Measurements from ENCODE around the gene PLCB1. TPM values are rescaled to one million over a fixed set of nuclear protein-coding genes. Genes with fewer than 3 reads are reported as not detected.
A peak's percentile ranks its signal among the peaks of the same experiment; 100 is the strongest.
"Not testable (repeated sequence)": the region's sequence is repeated elsewhere in the genome, so short reads cannot be mapped to it uniquely, and the experiment has no call there.

Gene PLCB1
- polyA plus RNA-seq, 1 donor: 8.5 TPM

DNA sequence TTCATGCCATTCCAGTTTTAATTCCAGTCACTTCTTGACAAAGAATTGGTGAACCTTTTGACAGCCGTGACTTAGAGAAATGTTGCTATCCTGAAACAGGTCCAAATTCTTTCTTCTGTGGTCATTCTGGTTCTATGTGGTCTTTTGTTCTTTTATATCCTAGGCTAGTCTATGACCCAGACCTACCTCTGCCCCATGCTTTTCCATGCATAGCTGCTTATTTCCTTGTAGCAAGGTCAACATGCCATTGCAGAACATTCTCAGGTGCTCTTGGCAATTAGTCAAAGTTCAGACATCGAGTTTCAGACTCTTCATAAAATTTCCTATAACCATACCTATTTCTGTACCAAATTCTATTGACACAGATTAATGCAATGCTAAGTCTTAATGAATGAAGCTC, 202.6 kb downstream of the PLCB1 start:
- DNase-seq (ENCODE audit: low read depth): no peak

- no peak for DNase-seq (ENCODE audit: low read depth)
Measured at GRCh38 chr20:8335059-8335458, 203.0 kb downstream of the PLCB1 start.

DNA sequence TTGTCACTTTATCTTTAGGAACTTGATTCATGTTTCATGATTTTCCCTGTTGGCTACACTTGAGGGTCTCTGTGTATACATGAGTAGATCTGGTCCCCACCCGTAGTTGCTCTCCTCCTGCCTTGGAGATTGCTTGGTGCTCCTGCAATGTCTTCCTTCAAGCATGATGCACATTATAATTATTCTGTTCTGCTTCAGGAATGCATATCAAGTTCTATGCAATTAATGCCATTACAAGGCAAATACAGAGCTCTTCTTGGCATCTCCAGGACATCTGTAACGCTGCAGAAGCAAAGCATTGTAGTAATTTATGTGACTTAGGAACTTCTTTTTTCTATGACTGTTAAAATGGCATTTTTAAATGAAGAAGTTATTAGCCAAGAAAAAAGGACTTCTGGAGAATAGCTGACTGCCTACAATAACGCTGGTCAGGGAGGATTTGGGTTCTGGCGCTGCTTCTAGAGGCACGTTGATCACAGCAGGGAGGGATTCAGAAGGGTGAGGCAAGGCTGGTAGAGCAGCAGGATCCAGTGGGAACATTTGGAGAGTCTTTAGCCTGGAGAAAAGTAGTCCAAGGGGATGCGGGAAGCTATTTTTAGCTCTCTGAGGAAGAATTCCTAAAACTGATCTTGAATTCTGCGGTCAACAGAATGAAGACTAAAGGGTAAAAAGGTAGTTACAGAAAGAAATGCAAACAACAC, 203.6 kb downstream of the PLCB1 start:
- no peak for DNase-seq (ENCODE audit: low read depth)

DNA sequence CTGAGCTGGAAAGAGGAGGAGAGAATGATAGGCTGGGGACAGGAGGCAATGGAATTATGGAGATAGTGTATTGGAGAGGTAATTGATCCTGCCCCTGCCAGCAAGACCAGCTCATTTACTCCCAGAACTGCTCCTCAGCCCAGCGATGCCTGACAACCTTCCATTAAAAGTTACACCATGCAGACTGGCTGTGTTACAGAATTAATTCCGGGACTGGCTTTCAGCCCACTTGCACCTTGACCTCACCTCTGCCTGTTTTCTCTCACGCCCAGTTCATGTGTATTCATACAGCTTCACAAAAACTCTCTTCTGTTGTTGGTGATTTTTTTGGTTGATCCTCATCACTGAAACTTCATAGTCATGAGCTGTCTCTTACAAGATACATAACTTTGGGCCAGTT, 207.3 kb downstream of the PLCB1 start:
- no peak for DNase-seq (ENCODE audit: low read depth)

DNA sequence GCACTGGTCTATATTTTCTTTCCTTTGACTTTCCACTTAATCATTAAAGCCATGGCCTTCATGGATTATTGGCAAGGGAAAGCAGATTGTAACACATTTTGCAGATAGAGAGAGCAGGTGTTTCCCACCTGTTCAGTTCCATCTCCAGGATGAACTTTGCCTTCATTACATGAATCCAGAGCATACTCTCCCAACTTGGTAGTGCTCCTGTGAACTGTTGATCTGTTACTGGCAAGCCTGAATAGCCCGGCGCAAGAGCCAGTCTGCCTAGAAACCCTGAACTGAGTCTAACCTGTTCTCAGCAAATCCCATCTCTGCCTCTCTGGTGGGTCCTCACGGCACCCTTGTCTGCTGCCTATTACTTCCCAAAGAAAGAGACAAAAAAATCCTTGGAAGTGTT, 210.3 kb downstream of the PLCB1 start:
- no peak for DNase-seq (ENCODE audit: low read depth)

DNA sequence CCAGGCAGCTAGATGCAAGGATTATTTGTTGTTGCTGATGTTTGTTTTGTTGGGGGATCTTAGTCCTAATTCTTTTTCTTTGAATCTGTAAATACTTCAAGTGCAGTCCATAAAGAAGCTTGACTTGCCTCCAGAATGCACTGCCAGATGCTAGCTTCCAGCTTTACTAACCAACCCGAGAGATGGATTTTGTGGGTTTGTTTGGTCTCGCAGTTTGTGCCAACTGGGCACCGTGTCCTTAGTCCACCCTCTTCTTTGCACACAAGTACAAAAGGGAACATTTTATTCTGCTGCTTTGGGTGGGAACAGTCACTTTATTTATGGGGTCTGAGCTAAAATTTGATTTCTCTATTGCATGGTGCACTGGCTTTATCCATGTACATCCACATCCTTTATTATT, 212.0 kb downstream of the PLCB1 start:
- DNase-seq (ENCODE audit: low read depth): no peak

DNA sequence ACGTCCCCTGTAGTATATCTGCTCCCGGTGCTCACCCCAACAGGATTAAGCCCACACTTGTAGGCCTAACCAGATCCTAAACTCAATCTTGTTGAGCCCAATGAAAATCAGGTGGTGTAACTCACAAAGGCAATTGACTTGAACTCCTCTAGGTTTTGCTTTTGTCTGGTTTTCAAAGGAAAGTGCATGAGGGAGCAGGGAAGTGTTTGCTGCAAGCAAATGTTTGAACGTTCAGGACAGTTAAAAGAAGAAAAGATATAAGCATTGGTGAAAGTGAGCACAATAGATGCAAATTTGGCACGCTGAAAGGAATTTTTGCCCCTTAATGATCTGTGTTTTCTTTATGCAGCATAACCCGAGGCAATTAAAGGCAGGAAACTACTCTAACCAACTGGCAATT, 212.6 kb downstream of the PLCB1 start:
- no peak for DNase-seq (ENCODE audit: low read depth)

- peak; percentile 6 for DNase-seq (ENCODE audit: low read depth)
Measured at GRCh38 chr20:8346700-8347270, 214.7 kb downstream of the PLCB1 start.

GRCh38 chr20:8350225-8350624, 218.2 kb downstream of the PLCB1 start:
- DNase-seq (ENCODE audit: low read depth): not testable (repeated sequence)

DNA sequence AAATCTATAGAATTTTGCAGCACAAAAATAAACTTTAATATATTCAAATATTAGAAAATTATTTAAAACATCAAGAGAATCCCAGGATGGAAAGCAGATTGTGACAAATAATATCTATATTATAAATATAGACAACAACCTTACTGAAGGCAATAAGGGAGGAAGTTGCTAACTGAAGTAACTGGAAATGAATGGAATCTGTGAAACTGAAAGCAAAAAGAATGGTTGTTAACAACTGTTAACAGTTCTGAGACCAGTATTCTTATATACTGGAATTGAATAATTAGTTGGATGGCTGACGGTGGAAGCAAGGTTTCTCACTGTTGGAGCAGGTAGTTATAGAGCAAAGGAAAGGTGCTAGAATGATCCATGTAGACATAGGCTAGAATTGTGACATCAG, 220.4 kb downstream of the PLCB1 start:
- no peak for DNase-seq (ENCODE audit: low read depth)

GRCh38 chr20:8353512-8353911, 221.4 kb downstream of the PLCB1 start:
- DNase-seq (ENCODE audit: low read depth): no peak

GRCh38 chr20:8355453-8355852, 223.4 kb downstream of the PLCB1 start:
- no peak for DNase-seq (ENCODE audit: low read depth)

GRCh38 chr20:8356806-8357205, 224.7 kb downstream of the PLCB1 start:
- no peak for DNase-seq (ENCODE audit: low read depth)

- DNase-seq (ENCODE audit: low read depth): no peak
Measured at GRCh38 chr20:8357703-8358102, 225.6 kb downstream of the PLCB1 start.

DNA sequence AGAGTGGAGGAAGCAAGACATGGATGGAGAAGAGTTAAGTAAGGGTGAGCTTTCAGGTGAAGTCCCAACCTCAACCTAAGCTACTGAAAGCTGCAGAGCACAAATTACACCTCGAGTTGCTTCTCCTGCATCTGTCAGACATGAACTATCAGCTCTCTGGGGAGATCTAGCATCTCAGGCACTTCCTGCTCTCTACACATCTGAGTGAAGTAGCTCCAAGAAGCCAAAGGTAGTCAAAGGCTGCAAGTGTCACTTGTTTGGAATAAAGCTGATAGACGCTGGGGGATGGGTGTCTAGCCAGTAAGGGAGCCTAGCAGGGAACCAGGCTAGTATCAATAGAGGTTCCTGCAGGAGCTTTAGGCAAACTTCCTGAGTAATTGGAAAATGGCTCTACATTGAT, 228.0 kb downstream of the PLCB1 start:
- DNase-seq (ENCODE audit: low read depth): no peak

DNA sequence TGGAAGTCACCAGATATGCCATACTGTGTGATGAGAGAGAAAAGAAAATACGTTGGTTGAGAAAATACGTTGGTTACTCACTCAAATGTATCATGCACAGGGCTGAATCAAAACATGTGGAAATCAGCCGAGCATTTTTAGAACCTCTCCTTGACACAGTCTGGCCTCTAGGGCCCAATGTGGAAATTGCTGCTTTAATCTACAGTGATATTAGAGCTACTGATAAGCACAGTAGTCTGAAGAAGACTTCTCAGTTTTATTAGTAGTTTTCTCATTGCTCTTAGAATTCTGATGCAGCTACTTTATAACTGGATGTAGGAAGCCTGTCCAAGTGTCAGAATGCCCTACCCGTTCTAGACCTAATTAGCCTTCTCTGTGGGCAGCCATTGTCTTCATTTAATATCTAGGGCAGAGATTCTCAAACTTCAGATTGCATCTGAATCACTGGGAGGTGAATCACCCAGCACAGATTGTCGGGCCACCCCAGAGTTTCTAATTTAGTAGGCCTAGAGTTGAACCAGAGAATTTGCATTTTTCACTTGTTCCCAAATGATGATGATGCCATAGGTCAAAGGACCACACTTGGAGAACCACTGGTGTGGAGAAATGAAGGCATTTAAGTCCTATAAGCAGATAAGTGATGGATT, 229.1 kb downstream of the PLCB1 start:
- no peak for DNase-seq (ENCODE audit: low read depth)

DNA sequence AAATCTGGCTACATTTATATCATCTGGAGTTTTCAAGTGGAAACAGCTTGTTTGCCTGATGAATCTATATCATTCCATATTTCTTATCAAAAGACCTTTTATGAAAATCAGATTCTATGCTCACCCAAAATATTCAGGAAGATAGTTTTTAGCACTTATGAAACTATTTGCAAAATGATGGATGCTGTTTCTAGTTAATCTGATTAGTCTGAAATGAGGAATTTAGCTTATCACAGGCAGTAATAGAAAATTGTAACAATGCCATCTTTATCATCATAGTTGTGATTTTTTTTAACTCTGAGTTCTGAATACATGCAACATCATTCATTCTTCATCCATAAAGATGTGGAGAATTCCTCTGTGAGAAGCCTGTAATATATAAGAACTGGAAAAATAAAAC, 229.7 kb downstream of the PLCB1 start:
- DNase-seq (ENCODE audit: low read depth): no peak

DNA sequence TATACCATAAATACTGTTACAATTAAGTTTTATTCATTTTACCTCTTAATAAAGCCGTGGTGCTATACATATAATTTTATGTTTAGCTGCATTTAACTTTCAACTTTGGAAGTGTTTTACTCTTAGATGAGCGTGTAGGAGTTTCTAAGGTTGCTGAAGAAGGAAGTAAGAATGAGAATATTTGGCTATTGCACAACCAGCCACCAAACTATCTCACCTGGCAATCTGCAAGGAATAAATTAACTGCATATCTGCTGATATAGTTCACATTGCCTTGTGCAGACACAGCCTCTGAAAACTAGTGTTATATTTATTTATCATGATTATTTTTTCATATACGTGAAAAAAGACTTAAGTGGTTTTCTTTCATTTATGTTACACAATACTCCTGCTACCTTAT, 230.4 kb downstream of the PLCB1 start:
- no peak for DNase-seq (ENCODE audit: low read depth)

DNA sequence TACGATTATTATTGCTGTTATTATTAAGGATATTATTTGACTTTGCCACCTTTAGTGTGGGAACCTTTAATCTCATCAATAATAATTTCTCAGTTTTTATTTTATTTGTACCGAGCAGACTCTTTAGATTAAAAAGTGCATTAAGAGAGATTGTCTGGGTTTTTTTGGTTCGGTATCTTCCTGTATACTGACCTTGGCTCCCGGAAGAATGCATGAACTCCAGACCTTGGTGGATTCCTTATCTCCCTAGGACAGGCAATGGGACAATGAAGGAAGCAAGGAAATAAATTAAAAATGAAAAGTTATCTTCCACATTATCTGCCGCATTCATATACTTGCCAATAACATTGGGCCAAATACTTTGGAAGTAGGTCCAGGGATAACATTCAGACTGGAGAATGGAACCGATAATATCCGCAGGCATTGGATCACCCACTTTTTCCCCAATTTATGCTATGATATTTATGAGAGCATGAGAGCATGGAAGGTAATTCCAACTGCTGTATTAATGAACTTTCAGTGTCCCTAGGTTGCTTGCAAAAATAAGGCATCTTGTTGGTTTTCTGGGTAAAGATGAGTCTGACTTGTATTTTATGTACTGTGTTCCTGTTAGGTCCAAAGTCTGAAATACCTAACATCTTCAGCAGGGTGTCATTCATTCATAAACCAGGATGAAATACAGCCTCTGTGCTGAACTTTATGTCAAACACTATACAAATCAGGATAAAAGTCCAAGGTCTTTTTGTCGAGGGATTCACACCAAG, 232.1 kb downstream of the PLCB1 start:
- no peak for DNase-seq (ENCODE audit: low read depth)

DNA sequence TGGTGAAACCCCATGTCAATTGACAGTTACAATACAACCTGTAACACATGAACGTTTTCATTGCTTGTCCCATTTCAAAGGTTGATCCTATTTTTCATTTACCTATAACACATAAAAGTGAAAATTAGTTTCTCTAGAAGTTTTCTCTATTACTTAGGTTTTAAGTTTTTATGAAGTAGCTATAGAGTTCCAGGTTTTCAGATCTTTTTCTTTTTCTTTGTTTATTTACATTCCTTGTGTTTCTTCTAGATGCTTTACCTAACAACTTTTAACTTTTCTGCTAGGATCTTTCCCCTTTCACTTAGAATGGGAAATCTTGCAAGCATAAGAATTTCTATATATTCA, 232.6 kb downstream of the PLCB1 start:
- no peak for DNase-seq (ENCODE audit: low read depth)

DNA sequence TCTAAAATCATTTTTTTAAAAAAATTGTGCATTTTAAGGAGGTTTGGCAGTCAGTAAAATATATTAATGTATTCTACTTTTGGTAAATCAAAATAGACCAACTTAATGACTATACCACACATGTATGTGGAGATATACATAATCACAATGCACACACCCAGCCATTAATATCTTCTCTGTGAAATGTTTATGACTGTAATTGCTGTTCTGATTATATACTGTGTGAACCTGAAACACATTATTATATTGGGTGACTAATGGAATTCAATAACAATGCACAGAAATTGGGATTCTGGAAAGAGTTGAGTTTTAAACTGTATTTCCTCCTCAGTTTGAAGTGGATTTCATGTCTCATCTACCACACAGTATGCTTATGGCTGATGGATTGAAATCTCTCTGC, 233.6 kb downstream of the PLCB1 start:
- DNase-seq (ENCODE audit: low read depth): no peak

- DNase-seq (ENCODE audit: low read depth): no peak
Measured at GRCh38 chr20:8366303-8366923, 234.3 kb downstream of the PLCB1 start.

All from forelimb muscle (tissue), 1 donor.